GM12873 (cell line): ENCODE data around the gene TEC.

Experiments used
- CTCF ChIP-seq: IDR thresholded peaks from 2 replicates; pipeline ENCODE4 v1.5.1; 2012; ENCODE audit warnings: low read depth, mild to moderate bottlenecking, moderate library complexity, low read length, control low read depth; ENCODE audit not compliant: insufficient read depth; ENCODE audit errors: missing control alignments

Gene TEC

GRCh38 chr4:48100256-48100655 lies 169.4 kb downstream of the TEC start:
- TF ChIP-seq CTCF: no peak

- TF ChIP-seq CTCF: no peak
These were observed 174.2 kb downstream of the TEC start for GRCh38 chr4:48095441-48095840.

- no peak for TF ChIP-seq CTCF
These were observed 175.6 kb downstream of the TEC start for GRCh38 chr4:48093991-48094416.

GRCh38 chr4:48090621-48091020 lies 179.0 kb downstream of the TEC start:
- no peak for TF ChIP-seq CTCF

GRCh38 chr4:48085821-48086589 lies 183.6 kb downstream of the TEC start:
- TF ChIP-seq CTCF: no peak
